SU-DHL-6 (cell line): ENCODE results near the gene PRSS21.

Experiments used
- H2AFZ ChIP-seq: fragments of 200-600 bp; sonication (generic); 2 replicates; pipeline ENCODE4 v1.6.1; 2014; ENCODE audit warnings: low read depth, mild to moderate bottlenecking, moderate library complexity, mixed read lengths, antibody characterized with exemption, low read length; ENCODE audit not compliant: severe bottlenecking
- H3F3A ChIP-seq: fragments of 200-600 bp; shearing (Covaris generic); 2 replicates; pipeline ENCODE4 v1.6.0; 2016; ENCODE audit warnings: antibody characterized with exemption, mild to moderate bottlenecking; ENCODE audit not compliant: insufficient read depth
- H3K27ac ChIP-seq: fragments of 200-600 bp; sonication (generic); 2 replicates; pipeline ENCODE4 v1.5.1; 2016; ENCODE audit warnings: low read depth, mild to moderate bottlenecking, low read length, moderate library complexity, mixed read lengths
- H3K27me3 ChIP-seq: fragments of 200-600 bp; sonication (generic), shearing (Covaris generic); 2 replicates; pipeline ENCODE4 v1.6.0; 2014; ENCODE audit warnings: mild to moderate bottlenecking, low read length
- H3K36me3 ChIP-seq: fragments of 200-600 bp; sonication (generic); 2 replicates; pipeline ENCODE4 v1.6.1; 2014; ENCODE audit warnings: mild to moderate bottlenecking, low read length, mixed read lengths
- H3K4me2 ChIP-seq: fragments of 300-600, 200-600 bp; shearing (Covaris generic), sonication (generic); 2 replicates; pipeline ENCODE4 v1.6.0; 2014; ENCODE audit warnings: low read length, low read depth, mild to moderate bottlenecking; ENCODE audit not compliant: poor library complexity, severe bottlenecking
- H3K4me3 ChIP-seq: fragments of 200-600 bp; sonication (generic); 2 replicates; pipeline ENCODE4 v1.5.1; 2014; ENCODE audit warnings: antibody characterized with exemption, low read length, mild to moderate bottlenecking, mixed read lengths; ENCODE audit not compliant: insufficient read depth, poor library complexity, severe bottlenecking
- H3K79me2 ChIP-seq: fragments of 200-600 bp; sonication (generic); 2 replicates; pipeline ENCODE4 v1.6.1; 2014; ENCODE audit warnings: mild to moderate bottlenecking, low read length, moderate library complexity; ENCODE audit not compliant: insufficient read depth
- H3K9ac ChIP-seq: fragments of 200-600 bp; sonication (generic); 2 replicates; pipeline ENCODE4 v1.7.0; 2014; ENCODE audit warnings: mild to moderate bottlenecking, low read length
- H3K9me2 ChIP-seq: fragments of 200-600 bp; sonication (generic); replicated peaks from 2 replicates; pipeline ENCODE4 v1.6.1; 2014; ENCODE audit warnings: low read length; ENCODE audit not compliant: insufficient read depth
- H3K9me3 ChIP-seq: fragments of 200-600 bp; sonication (generic); 2 replicates; pipeline ENCODE4 v1.6.1; 2014; ENCODE audit warnings: low read length, mixed read lengths; ENCODE audit not compliant: insufficient read depth
- H4K20me1 ChIP-seq: fragments of 200-600 bp; sonication (generic); 2 replicates; pipeline ENCODE4 v1.6.1; 2014; ENCODE audit warnings: low read depth, mild to moderate bottlenecking, antibody characterized with exemption, low read length, moderate library complexity, mixed read lengths
- CTCF ChIP-seq: fragments of 200-600 bp; sonication (generic); IDR thresholded peaks from one replicate; pipeline ENCODE4 v1.5.1; 2017; ENCODE audit warnings: antibody characterized with exemption, mild to moderate bottlenecking, low read length, moderate library complexity; ENCODE audit not compliant: insufficient read depth, poor library complexity, severe bottlenecking
- EZH2phosphoT487 ChIP-seq: fragments of 200-600 bp; sonication (generic), shearing (Covaris generic); conservative IDR thresholded peaks from 2 replicates; pipeline ENCODE4 v1.6.1; 2018; ENCODE audit warnings: mild to moderate bottlenecking, antibody characterized with exemption, low read length, moderate library complexity, mixed read lengths

PRSS21 gene

GRCh38 chr16:2810651-2811050 lies 6.4 kb upstream of the PRSS21 start:
- Histone ChIP-seq H3K9me3 (no peaks in the 10 kb centered on the region), H3K9me2 (no peaks in the 10 kb centered on the region)
- no peak for TF ChIP-seq EZH2phosphoT487
- no peak for TF ChIP-seq CTCF

DNA sequence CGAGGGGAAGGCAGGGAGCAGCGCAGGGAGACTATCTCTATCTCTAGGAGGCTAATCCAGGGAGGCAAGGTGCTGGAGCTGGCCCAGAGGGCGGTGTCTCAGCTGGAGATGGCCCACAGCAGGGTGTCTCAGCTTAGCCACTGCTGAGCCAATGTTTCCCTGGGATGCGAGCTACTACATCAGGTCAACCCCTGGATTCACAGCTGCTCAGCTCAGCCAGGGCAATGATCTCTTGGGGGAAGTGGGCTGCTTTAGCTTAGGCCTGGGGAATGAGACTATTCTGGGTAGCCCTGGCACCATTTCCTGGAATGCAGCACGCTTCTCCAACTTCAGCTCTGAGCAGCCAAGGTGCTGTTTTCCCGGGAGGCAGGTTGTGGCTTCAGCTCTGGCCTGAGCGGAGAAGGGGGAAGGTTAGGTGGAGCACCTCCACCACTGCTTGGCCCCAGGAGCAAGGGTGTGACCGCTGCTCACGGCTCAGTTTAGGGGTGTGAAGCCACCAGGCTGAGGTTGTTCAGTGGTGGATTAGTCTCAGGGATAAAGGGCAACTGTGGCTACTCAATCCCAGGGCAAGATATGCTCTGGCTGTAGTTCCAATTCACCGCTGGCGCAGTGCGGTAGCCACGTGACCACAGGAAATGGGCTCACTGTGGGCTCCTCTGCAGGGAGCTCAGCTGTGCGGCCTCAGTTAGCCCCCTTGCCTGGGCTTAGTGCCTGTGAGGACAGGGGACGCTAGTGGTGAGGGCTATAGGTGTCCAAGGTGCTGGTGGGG lies 5.2 kb upstream of the PRSS21 start:
- Histone ChIP-seq H3K79me2 (no peaks in the 10 kb centered on the region), H3K4me3 (no peak overlapping the region), H3K36me3 (no peaks in the 10 kb centered on the region), H3K27me3 (no peaks in the 10 kb centered on the region), H2AFZ (no peak overlapping the region), H3K27ac (no peak overlapping the region), H4K20me1 (no peaks in the 10 kb centered on the region), H3F3A (no peaks in the 10 kb centered on the region), H3K9me3 (no peaks in the 10 kb centered on the region), H3K9me2 (no peaks in the 10 kb centered on the region), H3K9ac (no peak overlapping the region), H3K4me2 (no peak overlapping the region)
- no peak for TF ChIP-seq EZH2phosphoT487
- TF ChIP-seq CTCF = no peak

More at GRCh38 chr16:2810651-2811050, 6.4 kb upstream of the PRSS21 start:
- Histone ChIP-seq H3K4me3 (no peak overlapping the region), H2AFZ (no peak overlapping the region), H3K9ac (no peak overlapping the region), H3F3A (no peaks in the 10 kb centered on the region), H4K20me1 (no peaks in the 10 kb centered on the region), H3K4me2 (no peak overlapping the region), H3K79me2 (no peaks in the 10 kb centered on the region), H3K27ac (no peak overlapping the region), H3K36me3 (no peaks in the 10 kb centered on the region), H3K27me3 (no peaks in the 10 kb centered on the region)

GRCh38 chr16:2813771-2814221 lies 3.2 kb upstream of the PRSS21 start:
- Histone ChIP-seq H3K36me3 (no peaks in the 10 kb centered on the region), H3F3A (no peaks in the 10 kb centered on the region), H3K9ac (no peak overlapping the region), H3K4me2 (no peak overlapping the region), H3K27ac (no peak overlapping the region), H4K20me1 (no peaks in the 10 kb centered on the region), H2AFZ (no peak overlapping the region), H3K4me3 (no peak overlapping the region), H3K9me3 (no peaks in the 10 kb centered on the region), H3K27me3 (no peaks in the 10 kb centered on the region), H3K79me2 (no peaks in the 10 kb centered on the region), H3K9me2 (no peaks in the 10 kb centered on the region)
- TF ChIP-seq EZH2phosphoT487 (no peak), CTCF (no peak)
